ENCODE results near the gene ERBIN.

- no peak for TF ChIP-seq CTCF (IDR thresholded peaks at IDR 0.05; ENCODE audit: poor library complexity)
- no peak for TF ChIP-seq EZH2phosphoT487 (IDR thresholded peaks at IDR 0.05; ENCODE audit: low read depth, severe bottlenecking, unreplicated experiment)
Observed at GRCh38 chr5:65948115-65948747, 21.9 kb downstream of the ERBIN start.

Data from hepatocyte (in vitro differentiated cells).